Activated CD4-positive, alpha-beta T cell treated with anti-CD3 and anti-CD28 coated beads, Interleukin-2, amount 10 ng/mL, durations not matched to agents 7 days and 5 days (primary cell): Measurements from ENCODE around the gene MRPL55. TPM values are rescaled to one million over a fixed set of nuclear protein-coding genes. Genes with fewer than 3 reads are reported as not detected.

ENCODE experiments used
- CTCF ChIA-PET: fragments of 350-600 bp; sonication (Branson Sonifier 250); formaldehyde crosslinking; loops from one replicate; lab custom pipeline; 2021; ENCODE audit warnings: antibody characterized with exemption; lab: Charles Lee
- POLR2A ChIA-PET: fragments of 350-600 bp; sonication (Branson Sonifier 250); formaldehyde crosslinking; loops from one replicate; lab custom pipeline; 2021; ENCODE audit warnings: antibody characterized with exemption; lab: Charles Lee
- DNase-seq: peaks from one replicate; pipeline ENCODE4 v3.0.0-alpha.2; 2020
- H3K27ac Mint-ChIP-seq: one replicate; pipeline ENCODE4 v1.8.0; 2021; ENCODE audit warnings: mild to moderate bottlenecking, moderate library complexity, mixed read lengths
- H3K27me3 Mint-ChIP-seq: one replicate; pipeline ENCODE4 v1.8.0; 2021; ENCODE audit warnings: mixed read lengths
- H3K36me3 Mint-ChIP-seq: one replicate; pipeline ENCODE4 v1.8.0; 2021; ENCODE audit warnings: low read depth, mixed read lengths
- H3K4me1 Mint-ChIP-seq: one replicate; pipeline ENCODE4 v1.8.0; 2021; ENCODE audit warnings: mixed read lengths
- H3K4me3 Mint-ChIP-seq: one replicate; pipeline ENCODE4 v1.8.0; 2021; ENCODE audit warnings: mild to moderate bottlenecking, moderate library complexity, mixed read lengths
- H3K9me3 Mint-ChIP-seq: one replicate; pipeline ENCODE4 v1.8.0; 2021; ENCODE audit warnings: mixed read lengths
- total RNA-seq, 2 experiments: library from RNA; stranded (reverse); gene quantifications; one replicate each; pipeline ENCODE4 v1.2.3, GENCODE V29; 2021

Gene MRPL55
- total RNA-seq, 2 experiments from 2014 or later: 38.6 to 44.1 TPM

- Mint-ChIP-seq H3K4me3 (no peak overlapping the region), H3K27me3 (no peaks in the 10 kb centered on the region), H3K4me1 (peaks cover 18% of the 10 kb centered on the region), H3K36me3 (no peaks in the 10 kb centered on the region), H3K9me3 (no peaks in the 10 kb centered on the region), H3K27ac (no peak overlapping the region)
- DNase-seq: no peak
- ChIA-PET POLR2A (no interaction called here), CTCF (interaction anchor here (1.0 to 8.0 kb wide), 3 partner anchors 11 to 16 kb away, joined by 3 to 58 read pairs (median 3); partner anchors contain the start of gene IBA57)
These were observed 43.2 kb upstream of the MRPL55 start for GRCh38 chr1:228152097-228152917.

GRCh38 chr1:228151180-228151925 is 42.3 kb upstream of the MRPL55 start:
- POLR2A ChIA-PET: no interaction called here
- no peak for DNase-seq
- no peaks in the 10 kb centered on the region for H3K36me3 Mint-ChIP-seq
- H3K4me1 Mint-ChIP-seq: peaks cover 15% of the 10 kb centered on the region
- CTCF ChIA-PET: interaction anchor here (1.5 to 8.0 kb wide), 2 partner anchors 10 to 14 kb away, joined by 3 to 58 read pairs; partner anchors contain the start of gene IBA57
- H3K9me3 Mint-ChIP-seq: no peaks in the 10 kb centered on the region
- no peak overlapping the region for H3K4me3 Mint-ChIP-seq
- H3K27ac Mint-ChIP-seq: no peak overlapping the region
- H3K27me3 Mint-ChIP-seq: no peaks in the 10 kb centered on the region

GRCh38 chr1:228150461-228151179 is 41.5 kb upstream of the MRPL55 start:
- Mint-ChIP-seq H3K9me3 (no peaks in the 10 kb centered on the region), H3K27ac (no peak overlapping the region), H3K4me3 (no peak overlapping the region), H3K27me3 (no peaks in the 10 kb centered on the region), H3K4me1 (peaks cover 9% of the 10 kb centered on the region), H3K36me3 (no peaks in the 10 kb centered on the region)
- DNase-seq: no peak
- ChIA-PET POLR2A (no interaction called here), CTCF (interaction anchor here (8.0 kb wide), 1 partner anchor 14 kb away, joined by 58 read pairs; the partner anchor contains the start of gene IBA57)

- Mint-ChIP-seq H3K4me3 (no peak overlapping the region), H3K36me3 (no peaks in the 10 kb centered on the region), H3K9me3 (no peaks in the 10 kb centered on the region), H3K27me3 (no peaks in the 10 kb centered on the region), H3K27ac (no peak overlapping the region), H3K4me1 (peaks cover 6% of the 10 kb centered on the region)
- CTCF ChIA-PET: interaction anchor here (8.0 kb wide), 1 partner anchor 15 kb away, joined by 58 read pairs; the partner anchor contains the start of gene IBA57
- POLR2A ChIA-PET: no interaction called here
- no peak for DNase-seq
These were observed 41.0 kb upstream of the MRPL55 start for GRCh38 chr1:228150120-228150460.

GRCh38 chr1:228149406-228150119 is 40.5 kb upstream of the MRPL55 start, which contains the start of gene GJC2:
Gene GJC2, plus strand, starts transcription at chr1:228149930. Its CDS starts 7,829 bp downstream, at chr1:228157759.
- Mint-ChIP-seq H3K27me3 (no peaks in the 10 kb centered on the region), H3K9me3 (no peaks in the 10 kb centered on the region), H3K4me1 (peaks cover 1% of the 10 kb centered on the region), H3K27ac (no peak within 1 kb of the TSS), H3K36me3 (no peaks in the 10 kb centered on the region), H3K4me3 (no peak within 1 kb of the TSS)
- DNase-seq: no peak
- ChIA-PET POLR2A (no interaction called here), CTCF (interaction anchor here (0.9 to 1.9 kb wide), 4 partner anchors 14 to 61 kb away, joined by 3 to 5 read pairs (median 4); partner anchors contain the start of gene IBA57)

GRCh38 chr1:228148935-228149405 is 39.9 kb upstream of the MRPL55 start:
- Mint-ChIP-seq H3K27me3 (no peaks in the 10 kb centered on the region), H3K27ac (no peak overlapping the region), H3K4me3 (no peak overlapping the region), H3K36me3 (no peaks in the 10 kb centered on the region), H3K4me1 (peaks cover 3% of the 10 kb centered on the region), H3K9me3 (no peaks in the 10 kb centered on the region)
- ChIA-PET POLR2A (no interaction called here), CTCF (interaction anchor here (0.9 to 1.9 kb wide), 4 partner anchors 14 to 62 kb away, joined by 3 to 5 read pairs (median 4); partner anchors contain the start of gene IBA57)
- no peak for DNase-seq

- POLR2A ChIA-PET: no interaction called here
- no peaks in the 10 kb centered on the region for H3K27me3 Mint-ChIP-seq
- CTCF ChIA-PET: interaction anchor here (1.3 to 1.9 kb wide), 2 partner anchors 15 to 19 kb away, joined by 3 to 5 read pairs; no protein-coding TSS in a partner anchor
These were observed 39.2 kb upstream of the MRPL55 start for GRCh38 chr1:228148196-228148861.

GRCh38 chr1:228147768-228148167 is 38.7 kb upstream of the MRPL55 start:
- peaks cover 3% of the 10 kb centered on the region for H3K36me3 Mint-ChIP-seq
- POLR2A ChIA-PET: no interaction called here
- no peak overlapping the region for H3K27ac Mint-ChIP-seq
- no peaks in the 10 kb centered on the region for H3K9me3 Mint-ChIP-seq
- no peak for DNase-seq
- no peaks in the 10 kb centered on the region for H3K27me3 Mint-ChIP-seq
- peaks cover 15% of the 10 kb centered on the region for H3K4me1 Mint-ChIP-seq
- no peak overlapping the region for H3K4me3 Mint-ChIP-seq
- CTCF ChIA-PET: interaction anchor here (1.9 kb wide), 1 partner anchor 20 kb away, joined by 5 read pairs; no protein-coding TSS in a partner anchor

More at GRCh38 chr1:228148196-228148861, 39.2 kb upstream of the MRPL55 start:
- peaks cover 10% of the 10 kb centered on the region for H3K4me1 Mint-ChIP-seq
- H3K4me3 Mint-ChIP-seq: no peak overlapping the region
- H3K9me3 Mint-ChIP-seq: no peaks in the 10 kb centered on the region
- H3K36me3 Mint-ChIP-seq: no peaks in the 10 kb centered on the region
- no peak for DNase-seq
- no peak overlapping the region for H3K27ac Mint-ChIP-seq

GRCh38 chr1:228147151-228147693 is 38.1 kb upstream of the MRPL55 start:
- Mint-ChIP-seq H3K4me3 (no peak overlapping the region), H3K4me1 (peaks cover 21% of the 10 kb centered on the region), H3K27me3 (no peaks in the 10 kb centered on the region), H3K36me3 (peaks cover 7% of the 10 kb centered on the region), H3K9me3 (no peaks in the 10 kb centered on the region), H3K27ac (no peak overlapping the region)
- CTCF ChIA-PET: interaction anchor here (11.0 kb wide), 1 partner anchor 18 kb away, joined by 104 read pairs; the partner anchor contains the start of gene IBA57
- POLR2A ChIA-PET: no interaction called here
- no peak for DNase-seq

- Mint-ChIP-seq H3K27ac (no peak overlapping the region), H3K9me3 (no peaks in the 10 kb centered on the region), H3K4me1 (peaks cover 27% of the 10 kb centered on the region), H3K36me3 (peaks cover 9% of the 10 kb centered on the region), H3K27me3 (no peaks in the 10 kb centered on the region), H3K4me3 (no peak overlapping the region)
- no peak for DNase-seq
- CTCF ChIA-PET: interaction anchor here (11.0 kb wide), 1 partner anchor 18 kb away, joined by 104 read pairs; the partner anchor contains the start of gene IBA57
- POLR2A ChIA-PET: no interaction called here
These were observed 37.5 kb upstream of the MRPL55 start for GRCh38 chr1:228146417-228147150.
